Activated T-helper 9 cell treated with anti-CD3 and anti-CD28 coated beads, Interleukin-2, amount 50 U/mL, for 16 hours (primary cell): Measurements from ENCODE around the gene SNAP47.

ENCODE experiments used
- DNase-seq: peaks from one replicate; pipeline ENCODE4 v3.0.0-alpha.2; 2020; ENCODE audit warnings: low read depth

The SNAP47 gene

GRCh38 chr1:227769047-227769935 is 34.1 kb downstream of the SNAP47 start:
- no peak for DNase-seq

- no peak for DNase-seq
Observed at GRCh38 chr1:227769936-227770494, 34.8 kb downstream of the SNAP47 start.

GRCh38 chr1:227770812-227771211 is 35.6 kb downstream of the SNAP47 start:
- no peak for DNase-seq

GRCh38 chr1:227771326-227771725 is 36.1 kb downstream of the SNAP47 start:
- no peak for DNase-seq

- no peak for DNase-seq
Observed at GRCh38 chr1:227771771-227772170, 36.5 kb downstream of the SNAP47 start.

GRCh38 chr1:227773558-227773957 is 38.3 kb downstream of the SNAP47 start:
- DNase-seq = no peak

GRCh38 chr1:227774051-227774731 is 39.0 kb downstream of the SNAP47 start:
- DNase-seq = no peak

- no peak for DNase-seq
Observed at GRCh38 chr1:227774821-227775661, 39.8 kb downstream of the SNAP47 start.

- no peak for DNase-seq
Observed at GRCh38 chr1:227775841-227776240, 40.6 kb downstream of the SNAP47 start.

- DNase-seq = no peak
Observed at GRCh38 chr1:227776331-227776771, 41.1 kb downstream of the SNAP47 start.

- DNase-seq = no peak
Observed at GRCh38 chr1:227777156-227777555, 41.9 kb downstream of the SNAP47 start.

GRCh38 chr1:227777646-227778045 is 42.4 kb downstream of the SNAP47 start:
- no peak for DNase-seq

- DNase-seq = no peak
Observed at GRCh38 chr1:227778401-227778947, 43.2 kb downstream of the SNAP47 start.

GRCh38 chr1:227779021-227779441 is 43.8 kb downstream of the SNAP47 start:
- DNase-seq = no peak

GRCh38 chr1:227779685-227780084 is 44.5 kb downstream of the SNAP47 start:
- no peak for DNase-seq

GRCh38 chr1:227780101-227781044 is 45.1 kb downstream of the SNAP47 start:
- no peak for DNase-seq

- DNase-seq = no peak
Observed at GRCh38 chr1:227781314-227781930, 46.2 kb downstream of the SNAP47 start.

GRCh38 chr1:227782226-227782625 is 47.0 kb downstream of the SNAP47 start:
- DNase-seq = no peak

GRCh38 chr1:227785094-227785804 is 50.0 kb downstream of the SNAP47 start:
- DNase-seq = no peak
